ENCODE data around the gene CNOT10. TPM values are rescaled to one million over a fixed set of nuclear protein-coding genes. Genes with fewer than 3 reads are reported as not detected.
"Not testable (repeated sequence)": the region's sequence is repeated elsewhere in the genome, so short reads cannot be mapped to it uniquely, and the experiment has no call there.

Gene CNOT10
- total RNA-seq, 2 donors from 2014 or later = 26.1 to 40.0 TPM

GRCh38 chr3:32644380-32644779 is 40.6 kb upstream of the CNOT10 start:
- intact Hi-C loops (cut with DNase I) = no loop called here
- no peak overlapping the region for H3K4me3 ChIP-seq
- H3K27ac ChIP-seq = no peak overlapping the region
- no peaks in the 10 kb centered on the region for H3K9me3 ChIP-seq
- DNase-seq (ENCODE audit: low spot score) = no peak
- H3K4me1 ChIP-seq (replicated peaks) = no peaks in the 10 kb centered on the region
- H3K36me3 ChIP-seq = no peaks in the 10 kb centered on the region
- no peak for TF ChIP-seq CTCF (IDR thresholded peaks at IDR 0.05)
- TF ChIP-seq POLR2A (IDR thresholded peaks at IDR 0.05) = no peak
- TF ChIP-seq POLR2AphosphoS5 (IDR thresholded peaks at IDR 0.05) = no peak
- H3K27me3 ChIP-seq (replicated peaks; ENCODE audit: insufficient read depth) = no peaks in the 10 kb centered on the region

- no peak for DNase-seq (ENCODE audit: low spot score)
- no peaks in the 10 kb centered on the region for H3K36me3 ChIP-seq
- TF ChIP-seq CTCF (IDR thresholded peaks at IDR 0.05) (no peak), POLR2AphosphoS5 (IDR thresholded peaks at IDR 0.05) (no peak), POLR2A (IDR thresholded peaks at IDR 0.05) (no peak)
- no peaks in the 10 kb centered on the region for H3K9me3 ChIP-seq
- 18% methylated on average over 1 of the region's 1 CpG for WGBS
- H3K4me1 ChIP-seq (replicated peaks) = no peaks in the 10 kb centered on the region
- no peaks in the 10 kb centered on the region for H3K27me3 ChIP-seq (replicated peaks; ENCODE audit: insufficient read depth)
- H3K27ac ChIP-seq = no peak overlapping the region
- H3K4me3 ChIP-seq = no peak overlapping the region
- intact Hi-C loops (cut with DNase I) = no loop called here
Observed at GRCh38 chr3:32646761-32647160, 38.2 kb upstream of the CNOT10 start.

DNA sequence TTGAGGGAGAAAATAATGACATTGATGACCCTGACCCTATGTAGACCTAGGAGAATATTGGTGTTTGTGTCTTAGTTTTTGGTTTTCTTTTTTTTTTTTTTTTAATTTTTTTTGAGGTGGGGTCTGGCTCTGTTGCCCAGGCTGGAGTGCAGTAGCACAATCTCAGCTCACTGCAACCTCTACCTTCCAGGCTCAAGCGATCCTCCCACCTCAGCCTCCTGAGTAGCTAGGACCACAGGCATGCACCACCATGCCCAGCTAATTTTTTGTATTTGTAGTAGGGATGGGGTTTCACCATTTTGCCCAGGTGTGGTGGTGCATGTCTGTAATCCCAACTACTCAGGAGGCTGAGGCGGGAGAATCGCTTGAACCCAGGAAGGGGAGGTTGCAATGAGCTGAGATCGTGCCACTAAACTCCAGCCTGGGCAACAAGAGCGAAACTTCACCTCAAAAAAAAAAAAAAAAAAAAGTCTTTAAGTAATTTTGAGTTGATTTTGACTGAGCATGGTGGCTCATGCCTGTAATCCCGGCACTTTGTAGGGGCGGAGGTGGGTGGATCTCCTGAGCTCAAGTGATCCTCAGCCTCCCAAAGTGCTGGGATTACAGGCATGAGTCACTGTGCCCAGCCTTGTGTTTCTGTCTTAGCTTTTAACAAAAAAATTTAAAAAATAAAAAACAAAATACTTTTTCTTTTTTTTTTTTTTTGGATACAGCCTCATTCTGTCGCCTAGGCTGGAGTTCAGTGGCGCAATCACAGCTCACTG is 32.5 kb upstream of the CNOT10 start:
- DNase-seq (ENCODE audit: low spot score); H3K27me3 ChIP-seq (replicated peaks; ENCODE audit: insufficient read depth); H3K27ac ChIP-seq; H3K4me3 ChIP-seq; intact Hi-C loops (cut with DNase I); H3K36me3 ChIP-seq; H3K9me3 ChIP-seq; H3K4me1 ChIP-seq (replicated peaks): not testable (repeated sequence)
- WGBS = 95% methylated on average over 9 of the region's 9 CpGs

DNA sequence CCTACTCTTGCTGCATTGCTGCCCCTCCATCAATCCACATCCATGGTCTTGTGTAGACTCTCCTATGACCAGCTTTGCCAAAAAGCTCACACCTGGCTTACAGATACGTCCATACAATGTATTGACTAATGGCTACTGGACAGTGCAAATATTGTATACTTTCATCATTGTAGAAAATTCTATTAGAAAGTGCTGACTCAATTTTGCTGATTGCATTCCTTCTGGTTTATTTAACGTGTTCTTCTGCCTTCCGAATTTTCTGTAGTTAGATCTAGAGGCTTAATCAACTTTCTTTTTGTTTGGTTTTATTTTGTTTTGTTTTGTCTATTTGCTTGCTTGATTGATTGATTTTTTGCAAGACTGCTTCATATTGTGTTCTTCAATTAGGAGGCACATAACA is 29.8 kb upstream of the CNOT10 start:
- no peaks in the 10 kb centered on the region for H3K4me1 ChIP-seq (replicated peaks)
- no peaks in the 10 kb centered on the region for H3K27me3 ChIP-seq (replicated peaks; ENCODE audit: insufficient read depth)
- intact Hi-C loops (cut with DNase I) = no loop called here
- H3K27ac ChIP-seq = no peak overlapping the region
- no peaks in the 10 kb centered on the region for H3K9me3 ChIP-seq
- DNase-seq (ENCODE audit: low spot score) = no peak
- no peaks in the 10 kb centered on the region for H3K36me3 ChIP-seq
- 78% methylated on average over 3 of the region's 3 CpGs for WGBS
- H3K4me3 ChIP-seq = no peak overlapping the region
- TF ChIP-seq CTCF (IDR thresholded peaks at IDR 0.05) (no peak), POLR2AphosphoS5 (IDR thresholded peaks at IDR 0.05) (no peak), POLR2A (IDR thresholded peaks at IDR 0.05) (no peak)

DNA sequence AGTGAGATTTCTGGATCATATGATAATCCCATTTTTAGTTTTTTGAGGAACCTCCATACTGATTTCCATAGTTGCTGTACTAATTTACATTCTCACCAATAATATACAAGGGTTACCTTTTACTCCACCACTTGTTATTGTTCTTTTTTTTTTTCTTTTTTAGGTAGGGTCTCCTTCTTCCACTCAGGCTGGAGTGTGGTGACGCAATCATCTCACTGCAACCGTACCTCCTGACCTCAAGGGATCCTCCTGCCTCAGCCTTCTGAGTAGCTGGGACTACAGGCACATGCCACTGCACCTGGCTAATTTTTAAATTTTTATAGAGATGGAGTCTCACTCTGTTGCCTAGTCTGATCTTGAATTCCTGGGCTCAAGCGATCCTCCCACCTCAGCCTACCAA is 24.4 kb upstream of the CNOT10 start:
- intact Hi-C loops (cut with DNase I) = no loop called here
- no peaks in the 10 kb centered on the region for H3K36me3 ChIP-seq
- H3K4me3 ChIP-seq = no peak overlapping the region
- no peak overlapping the region for H3K27ac ChIP-seq
- H3K27me3 ChIP-seq (replicated peaks; ENCODE audit: insufficient read depth) = no peaks in the 10 kb centered on the region
- TF ChIP-seq CTCF (IDR thresholded peaks at IDR 0.05) (no peak), POLR2AphosphoS5 (IDR thresholded peaks at IDR 0.05) (no peak), POLR2A (IDR thresholded peaks at IDR 0.05) (no peak)
- no peak for DNase-seq (ENCODE audit: low spot score)
- H3K4me1 ChIP-seq (replicated peaks) = no peaks in the 10 kb centered on the region
- no peaks in the 10 kb centered on the region for H3K9me3 ChIP-seq
- WGBS = 80% methylated on average over 3 of the region's 3 CpGs
